GM19023 (cell line): ENCODE measurements around the gene JMJD1C.
A peak's percentile ranks its signal among the peaks of the same experiment; 100 is the strongest.

Experiments
- ATAC-seq: cut with Tn5 transposase; IDR thresholded peaks from one replicate; pipeline ENCODE4 v1.9.1; 2021; ENCODE audit warnings: mild to moderate bottlenecking, moderate library complexity; ENCODE audit not compliant: unreplicated experiment

JMJD1C gene

DNA sequence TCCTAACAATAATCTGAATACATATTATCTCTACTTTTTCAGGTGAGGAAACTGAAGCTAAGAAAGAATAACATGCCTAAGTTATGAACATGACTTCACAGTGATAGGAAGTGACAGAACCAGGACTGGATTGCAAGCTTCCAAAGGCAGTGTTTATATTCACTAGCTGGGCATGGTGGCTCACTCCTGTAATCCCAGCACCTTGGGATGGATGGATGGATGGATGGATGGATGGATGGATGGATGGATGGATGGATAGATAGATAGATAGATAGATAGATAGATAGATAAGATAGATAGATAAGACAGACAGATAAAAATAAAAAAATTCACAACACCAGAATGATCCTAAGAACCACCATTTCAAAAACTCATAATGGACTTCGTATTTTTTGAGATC lies 18.2 kb upstream of the JMJD1C start:
- no peak for ATAC-seq

DNA sequence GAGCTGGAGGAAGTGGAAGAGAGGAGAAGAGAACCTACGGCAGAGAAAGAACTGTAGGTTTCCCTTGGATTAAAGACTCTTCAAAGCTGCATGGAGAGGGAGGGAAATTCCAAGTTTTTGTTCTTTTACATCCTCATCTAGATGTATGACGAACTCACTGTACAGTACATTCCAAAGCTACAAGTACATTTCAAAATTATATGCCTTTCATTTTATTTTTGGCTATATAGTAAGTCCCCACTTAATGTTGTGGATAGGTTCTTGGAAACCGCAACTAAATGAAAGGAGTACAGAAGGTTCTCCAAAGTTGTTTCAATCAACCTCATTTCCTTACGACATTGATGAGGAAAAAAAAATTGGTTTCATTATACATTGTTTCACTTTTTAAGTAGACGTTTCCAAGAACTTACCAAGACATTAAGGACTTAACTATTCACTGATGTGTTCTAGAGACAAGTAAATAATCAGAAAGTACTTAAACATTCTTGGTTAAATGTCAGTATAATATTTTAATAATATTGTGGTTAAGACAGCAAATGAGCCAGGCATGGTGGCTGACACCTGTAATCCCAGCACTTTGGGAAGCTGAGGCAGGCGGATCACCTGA lies 16.1 kb upstream of the JMJD1C start:
- no peak for ATAC-seq

DNA sequence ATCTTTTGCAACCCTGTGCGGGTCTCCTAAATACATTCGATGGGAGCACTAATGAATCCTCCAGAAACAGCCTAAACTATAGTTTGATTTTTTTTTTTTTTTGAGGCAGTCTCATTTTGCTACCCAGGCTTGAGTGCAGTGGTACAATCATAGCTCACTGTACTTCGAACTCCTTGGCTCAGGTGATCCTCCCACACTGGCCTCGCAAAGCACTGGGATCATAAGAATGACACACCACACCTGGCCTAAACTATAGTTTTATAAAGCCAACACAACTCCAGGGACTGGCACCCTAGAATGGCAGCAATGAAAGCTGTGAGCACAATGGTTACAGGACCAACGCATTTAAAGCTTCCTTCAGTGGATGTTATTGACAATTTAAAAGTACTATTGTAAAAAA lies 14.5 kb upstream of the JMJD1C start:
- no peak for ATAC-seq

DNA sequence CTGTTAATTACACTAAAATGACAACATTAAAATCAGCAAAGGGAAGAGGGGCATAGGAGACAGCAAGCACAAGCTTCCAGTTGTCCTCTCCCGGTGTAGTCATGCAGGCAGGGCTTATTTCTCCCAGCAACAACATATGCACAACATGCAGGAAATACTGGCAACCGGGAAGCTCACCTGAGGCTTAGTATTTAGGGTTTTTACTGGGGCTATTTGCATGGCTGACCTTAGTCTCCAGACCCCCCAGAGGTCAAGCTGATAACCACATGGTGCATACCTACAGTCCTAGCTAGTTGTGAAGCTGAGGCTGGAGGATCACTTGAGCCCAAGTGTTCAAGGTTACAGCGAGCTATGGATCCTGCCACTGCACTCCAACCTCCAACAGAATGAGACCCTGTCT lies 12.8 kb upstream of the JMJD1C start:
- ATAC-seq: no peak

DNA sequence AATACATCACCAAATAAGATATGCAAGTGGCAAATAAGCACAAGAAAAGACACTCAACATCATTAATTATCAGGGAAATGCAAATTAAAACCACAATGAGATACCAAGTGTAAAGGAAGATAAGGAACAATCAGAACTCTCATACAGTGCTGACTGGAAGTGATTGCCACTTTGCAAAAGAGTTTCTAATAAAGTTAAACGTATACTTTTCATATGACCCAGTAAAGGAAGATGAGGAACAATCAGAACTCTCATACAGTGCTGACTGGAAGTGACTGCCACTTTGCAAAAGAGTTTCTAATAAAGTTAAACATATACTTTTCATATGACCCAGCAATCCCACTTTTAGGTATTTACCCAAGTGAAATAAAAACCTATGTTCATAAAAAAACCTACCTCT lies 12.2 kb upstream of the JMJD1C start:
- ATAC-seq: no peak

DNA sequence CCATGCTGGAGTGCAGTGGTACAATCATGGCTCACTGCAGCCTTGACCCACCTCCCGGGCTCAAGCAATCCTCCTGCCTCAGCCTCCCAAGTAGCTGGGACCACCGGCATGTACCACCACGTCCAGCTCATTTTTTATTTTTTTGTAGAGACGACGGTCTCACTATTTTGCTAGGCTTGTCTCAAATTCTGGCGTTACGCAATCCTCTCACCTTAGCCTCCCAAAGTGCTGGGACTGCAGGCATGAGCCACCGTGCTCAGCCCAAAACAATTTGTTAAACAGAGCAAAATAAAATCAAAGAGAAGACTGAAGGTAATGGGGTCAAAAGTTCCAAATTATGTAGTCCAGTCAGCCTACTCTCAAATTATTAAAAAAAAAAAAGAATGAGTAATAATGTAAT lies 8.7 kb upstream of the JMJD1C start:
- no peak for ATAC-seq

DNA sequence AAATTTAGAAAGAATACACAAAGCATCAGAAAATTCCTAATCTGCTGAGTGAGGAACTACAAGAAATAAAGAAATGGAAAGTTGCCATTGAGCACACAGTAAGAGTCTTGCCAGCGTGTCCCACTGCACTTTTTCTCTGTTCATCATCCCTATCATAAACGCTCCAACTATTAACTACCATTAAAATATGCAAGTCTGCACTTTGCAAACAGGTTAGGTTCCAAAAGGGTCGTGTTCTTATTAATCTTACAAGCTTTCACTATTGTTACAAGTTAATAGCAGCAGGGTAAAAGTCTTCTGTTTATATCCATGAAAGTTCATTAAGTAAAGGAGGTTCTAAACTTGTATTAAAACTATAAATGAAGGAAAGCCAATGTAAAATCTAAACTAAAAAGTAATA lies 5.2 kb upstream of the JMJD1C start:
- ATAC-seq: no peak

DNA sequence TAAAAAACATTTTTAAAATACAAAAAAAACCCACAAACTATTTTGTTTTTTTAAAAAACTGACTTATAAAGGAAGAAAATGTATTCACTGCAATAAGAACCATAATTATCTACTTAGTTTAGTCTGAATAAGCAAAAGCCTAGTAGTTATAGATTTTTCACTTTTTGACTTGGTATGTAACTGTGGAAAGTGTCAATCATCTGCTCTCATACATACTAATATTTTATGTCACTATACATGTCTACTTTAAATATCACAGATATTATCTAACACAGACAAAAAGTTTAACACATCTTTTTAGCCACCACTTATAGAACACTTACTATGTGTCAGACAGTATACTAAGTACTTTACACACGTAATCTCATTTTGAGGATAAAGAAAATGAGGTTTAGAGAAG lies 3.2 kb upstream of the JMJD1C start:
- ATAC-seq: no peak

DNA sequence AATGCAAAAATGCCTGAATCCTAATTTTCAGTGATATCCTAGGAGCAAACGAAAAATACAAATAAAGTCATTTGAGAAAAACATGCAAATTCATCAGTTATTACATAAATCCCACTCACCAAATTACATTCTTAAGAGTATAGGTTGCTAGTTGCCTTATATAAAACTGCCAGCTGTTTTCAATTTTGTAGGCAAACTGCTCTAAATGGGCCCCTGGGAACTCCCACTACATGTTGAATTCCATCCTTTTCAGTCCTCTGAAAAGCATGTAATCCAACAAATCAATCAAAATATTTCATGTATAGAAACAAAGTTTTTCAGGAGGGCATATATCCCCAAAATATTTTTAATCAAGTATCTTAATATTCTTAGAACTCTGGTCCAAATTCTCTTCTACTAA lies 2.1 kb upstream of the JMJD1C start:
- ATAC-seq: no peak

DNA sequence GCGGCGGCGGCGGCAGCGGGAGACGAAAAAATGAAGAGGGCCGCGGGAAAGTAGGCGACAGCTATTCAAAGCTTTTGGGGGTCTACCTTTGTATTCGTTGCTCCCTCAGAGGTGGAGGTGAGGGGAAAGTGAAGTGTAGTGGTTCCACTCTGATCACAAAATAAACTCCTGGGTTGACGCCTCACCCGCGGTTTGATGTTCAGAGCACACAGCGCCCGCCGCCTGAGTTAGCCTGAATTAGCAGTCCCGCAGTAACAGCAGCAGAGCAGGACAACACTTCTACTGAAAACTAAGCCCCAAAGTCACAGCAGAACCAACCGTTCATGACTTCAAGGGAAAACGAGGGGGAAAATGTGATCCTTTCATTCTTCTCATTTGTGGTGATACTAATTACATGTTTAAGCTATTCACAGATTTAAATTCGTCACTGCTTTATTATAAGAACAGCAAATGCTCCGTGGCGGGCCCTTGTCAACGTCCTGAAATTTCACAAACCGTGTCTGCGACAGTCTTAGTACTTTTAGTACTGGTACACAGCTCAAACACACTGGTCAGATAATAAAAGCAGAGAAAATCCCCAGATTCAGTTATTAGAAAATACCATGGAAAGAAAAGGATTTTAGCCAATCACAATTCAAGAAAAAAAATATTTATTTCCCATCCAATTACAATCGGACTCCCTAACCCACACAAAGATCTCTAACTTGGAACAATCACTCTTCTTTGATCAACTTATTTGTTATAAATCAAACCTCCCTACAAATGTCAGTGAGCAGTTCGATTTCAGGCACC lies 563 bp upstream of the JMJD1C start:
- peak; percentile 29 for ATAC-seq

DNA sequence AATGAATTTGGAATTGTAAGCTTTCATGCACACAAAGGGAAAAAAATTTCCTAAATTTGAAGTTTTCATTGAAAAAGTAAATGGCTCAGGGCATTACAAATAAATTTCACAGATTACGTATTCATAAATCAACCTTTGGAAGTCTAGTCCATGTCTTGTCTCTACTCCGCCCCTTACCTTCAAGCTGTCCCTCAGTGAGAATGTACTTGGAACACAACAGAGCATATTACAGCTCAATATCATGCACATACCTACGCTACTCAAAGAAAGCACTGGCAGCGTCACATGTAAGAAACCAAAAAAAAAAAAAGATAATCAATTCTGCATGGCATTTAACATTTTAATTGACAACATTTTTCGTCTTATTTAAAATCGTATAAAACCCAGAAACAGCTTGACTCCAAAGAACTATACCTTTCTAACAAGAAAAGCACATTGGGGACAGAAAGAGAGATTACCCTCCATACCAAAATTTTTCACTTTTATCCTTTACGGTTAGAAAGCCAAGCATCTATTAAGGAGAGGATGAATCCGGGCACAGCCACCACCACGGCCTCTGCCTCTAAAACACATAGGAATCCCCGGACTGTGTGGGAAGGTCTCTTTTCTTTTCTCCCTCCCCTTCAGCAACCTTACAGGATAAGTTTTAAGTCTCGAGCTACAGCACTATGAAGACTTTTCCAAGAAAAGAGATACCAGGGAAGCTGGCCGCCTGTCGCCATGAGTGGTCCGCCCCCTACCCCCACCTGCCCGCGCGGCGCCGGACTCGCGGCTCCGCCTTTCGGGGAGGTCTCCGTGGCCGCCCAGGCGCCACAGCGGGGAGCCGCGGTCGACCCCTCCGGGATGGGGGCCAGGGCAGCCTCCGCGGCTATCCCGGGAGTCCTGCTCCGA lies 1.1 kb downstream of the JMJD1C start:
- ATAC-seq: peak; percentile 61

DNA sequence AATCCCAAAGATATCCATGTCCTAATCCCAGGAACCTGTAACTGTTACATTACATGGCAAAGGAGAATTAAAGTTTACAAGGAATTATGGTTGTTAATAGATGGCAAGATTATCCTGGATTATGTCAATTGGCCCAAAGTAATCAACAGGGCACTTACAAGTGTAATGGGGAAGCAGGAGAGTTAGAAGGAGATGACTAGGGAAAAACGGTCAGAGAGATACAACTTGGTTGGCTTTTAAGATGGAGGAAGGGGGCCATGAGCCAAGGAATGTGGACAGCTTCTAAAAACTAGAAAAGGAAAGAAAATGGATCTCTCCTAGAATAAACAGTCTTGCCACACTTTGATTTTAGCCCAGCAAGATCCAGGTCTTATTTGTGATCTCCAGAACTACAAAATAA lies 3.3 kb downstream of the JMJD1C start:
- ATAC-seq: no peak

DNA sequence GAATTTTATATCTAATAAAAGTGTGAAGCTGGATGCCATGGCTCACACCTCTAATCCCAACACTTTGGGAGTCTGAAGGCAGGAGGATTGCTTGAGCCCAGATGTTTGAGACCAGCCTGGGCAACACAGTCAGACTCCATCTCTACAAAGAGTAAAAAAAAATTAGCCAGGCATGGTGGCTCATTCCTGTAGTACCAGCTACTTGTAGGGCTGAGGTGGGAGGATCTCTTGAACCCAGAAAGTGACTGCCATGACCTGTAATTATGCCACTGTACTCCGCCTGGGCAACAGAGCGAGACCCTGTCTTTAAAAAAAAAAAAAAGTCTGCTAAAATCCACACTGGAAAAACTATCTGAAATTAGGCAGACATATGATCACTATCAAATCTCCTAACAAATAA lies 7.6 kb downstream of the JMJD1C start:
- no peak for ATAC-seq

DNA sequence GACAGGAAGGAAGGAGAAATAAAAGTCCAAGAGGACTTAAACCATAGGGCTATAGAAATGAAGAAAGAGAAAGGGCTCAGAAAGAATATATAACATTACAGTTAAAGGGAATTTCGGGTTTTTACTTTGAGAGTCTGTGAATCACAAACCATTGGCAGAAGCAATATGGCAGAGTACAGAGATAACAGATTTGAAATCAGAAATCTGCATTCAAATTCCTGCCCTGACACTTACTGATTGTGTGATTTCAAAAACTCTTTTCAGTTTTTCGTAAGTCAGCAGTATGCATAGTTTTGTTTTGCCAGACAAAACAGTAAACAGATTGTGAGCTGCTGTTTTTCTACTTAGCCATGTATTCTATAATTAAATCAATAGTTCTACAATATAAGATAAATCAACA lies 8.2 kb downstream of the JMJD1C start:
- no peak for ATAC-seq

DNA sequence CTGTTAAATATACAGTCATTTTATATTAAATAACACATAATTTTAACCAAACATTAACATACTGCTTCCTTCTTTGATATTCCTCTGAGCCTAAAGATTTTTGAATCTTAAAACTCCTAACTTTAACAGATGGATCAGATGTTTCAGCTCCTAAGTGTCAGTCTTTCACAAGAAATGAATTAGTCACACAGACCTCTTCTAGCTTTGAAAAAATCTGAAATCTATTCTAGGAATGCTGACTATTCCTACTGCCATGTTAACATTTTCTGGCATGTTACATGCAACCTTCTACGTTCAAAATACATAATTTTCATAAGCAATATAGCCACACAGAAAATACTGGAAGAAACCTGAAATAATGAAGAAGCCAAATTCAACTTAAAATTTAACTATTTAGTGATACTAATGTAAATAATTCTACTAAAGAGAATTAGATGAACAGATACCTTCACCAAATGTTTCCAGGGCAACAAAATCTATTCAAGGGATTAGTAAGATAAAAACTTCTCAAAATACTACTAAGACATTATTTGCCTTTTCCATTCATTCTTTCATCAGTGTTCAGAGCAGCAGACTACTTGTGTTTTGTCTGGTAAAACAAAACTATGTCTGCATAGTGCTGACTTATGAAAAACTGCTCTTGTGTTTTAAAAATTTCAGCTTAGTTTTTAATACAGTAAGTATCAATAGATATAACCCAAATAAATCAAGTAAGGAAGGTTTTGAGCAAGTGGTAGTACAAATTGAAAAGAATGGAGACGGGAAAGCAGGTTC lies 9.2 kb downstream of the JMJD1C start:
- ATAC-seq: no peak

DNA sequence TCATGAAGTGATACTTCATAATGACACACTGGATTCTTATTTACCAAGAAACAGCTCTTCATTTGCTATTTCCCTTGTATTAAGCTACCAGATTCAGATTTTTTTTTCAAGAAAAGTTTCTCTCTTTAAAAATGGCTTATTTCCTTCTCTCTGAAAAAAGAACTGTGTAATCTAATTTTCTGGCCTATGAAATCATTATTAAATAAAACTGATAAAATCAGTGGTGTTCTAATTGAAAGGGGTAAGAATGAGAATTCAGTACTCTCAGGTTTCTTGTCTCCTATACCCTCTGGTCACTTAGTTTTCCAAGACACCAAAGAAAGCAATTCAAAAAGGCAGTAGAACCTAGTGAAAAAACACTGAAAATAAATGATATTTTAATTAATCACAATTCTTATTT lies 10.3 kb downstream of the JMJD1C start:
- no peak for ATAC-seq

DNA sequence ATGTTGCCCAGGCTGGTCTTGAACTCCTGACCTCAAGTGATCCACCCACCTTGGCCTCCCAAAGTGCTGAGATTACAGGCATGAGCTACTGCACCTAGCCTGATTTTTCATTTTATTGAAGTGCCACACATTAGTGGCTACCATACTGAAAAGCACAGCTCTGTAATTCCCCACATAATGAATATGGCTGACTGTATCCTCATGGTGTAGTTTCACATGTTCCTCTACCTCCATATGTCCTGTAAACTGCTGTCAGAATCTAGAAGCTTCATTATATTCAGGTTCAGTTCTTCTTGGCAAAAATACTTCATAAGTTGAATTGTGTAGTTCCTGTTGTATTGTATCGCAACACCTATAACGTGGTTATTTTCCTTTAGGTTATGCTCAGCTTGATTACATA lies 11.1 kb downstream of the JMJD1C start:
- no peak for ATAC-seq

DNA sequence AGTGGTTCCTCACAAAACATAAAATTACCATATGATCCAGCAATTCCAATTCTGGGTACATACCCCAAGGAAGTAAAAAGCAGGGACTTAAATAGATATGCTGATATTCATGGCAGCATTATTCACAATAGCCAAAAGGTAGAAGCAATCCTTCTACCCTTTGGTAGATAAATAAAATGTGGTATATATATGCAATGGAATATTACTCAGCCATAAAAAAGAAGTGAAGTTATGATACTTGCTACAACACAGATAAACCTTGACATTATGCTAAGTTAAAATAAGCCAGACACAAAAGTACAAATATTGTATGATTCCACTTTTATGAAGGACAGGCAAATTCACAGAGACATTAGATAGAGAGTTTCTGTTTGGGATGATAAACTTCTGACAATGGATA lies 13.3 kb downstream of the JMJD1C start:
- no peak for ATAC-seq

DNA sequence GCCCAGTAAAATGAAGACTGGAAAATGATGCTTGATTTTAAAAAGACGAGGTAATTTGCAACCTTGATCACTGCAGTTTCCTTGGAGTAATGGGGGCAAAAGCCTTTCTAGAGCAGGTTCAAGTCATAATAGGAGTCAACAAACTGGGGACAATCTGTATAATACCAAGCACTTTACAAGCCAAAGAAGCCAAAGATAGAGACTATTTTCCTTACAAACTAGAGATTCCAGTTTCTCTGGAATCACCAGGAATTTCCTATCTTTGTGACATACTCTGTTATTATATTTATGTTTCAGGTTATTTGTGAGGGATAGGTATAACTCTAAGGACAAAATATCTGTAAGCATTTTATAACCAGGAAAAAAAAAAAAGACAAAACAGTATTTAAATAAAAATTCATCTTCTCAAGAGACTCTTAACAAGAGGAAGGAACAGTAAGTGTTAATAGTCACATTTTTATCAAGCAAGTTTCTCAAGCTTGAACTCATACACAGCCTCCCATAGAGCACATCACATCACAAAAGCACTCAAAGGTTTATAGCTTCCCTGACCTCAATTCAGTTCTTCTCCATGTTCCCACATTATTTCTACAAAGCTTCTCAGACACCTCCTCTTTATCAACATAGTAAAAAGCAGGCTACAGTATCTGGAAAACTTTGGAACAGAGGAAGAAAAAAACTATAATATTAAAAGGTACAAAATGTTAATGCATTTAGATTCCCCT lies 18.9 kb downstream of the JMJD1C start:
- ATAC-seq: no peak

DNA sequence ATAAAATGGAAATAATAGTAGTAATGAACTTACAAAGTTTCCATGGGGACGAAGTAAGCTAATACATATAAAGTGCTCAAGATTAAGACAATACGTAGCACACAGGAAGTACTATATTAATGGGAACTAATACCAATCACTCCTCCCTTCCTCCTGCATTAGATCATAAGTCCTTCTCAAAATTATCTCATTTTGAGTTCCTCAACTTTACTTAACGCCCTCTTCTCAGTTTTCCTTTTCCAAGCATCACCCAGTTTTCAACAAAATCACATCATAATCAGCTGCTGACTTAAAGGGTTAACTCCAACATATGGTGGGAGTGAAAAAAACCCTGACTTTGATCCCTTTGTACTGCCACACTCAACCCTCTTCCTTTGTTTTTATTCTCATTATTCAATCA lies 24.4 kb downstream of the JMJD1C start:
- ATAC-seq: no peak
